ENCODE results near the gene FAM89B.

FAM89B gene

GRCh38 chr11:65549096-65549495, 23.2 kb upstream of the FAM89B start:
- no peak overlapping the region for H3K4me3 ChIP-seq (ENCODE audit: low read depth, low read length)
- no peak for TF ChIP-seq CTCF (IDR thresholded peaks at IDR 0.05; ENCODE audit: low read depth, low read length)

GRCh38 chr11:65551572-65552387, 20.6 kb upstream of the FAM89B start:
- TF ChIP-seq CTCF (IDR thresholded peaks at IDR 0.05; ENCODE audit: low read depth, low read length): no peak

GRCh38 chr11:65552388-65552951, 19.9 kb upstream of the FAM89B start:
- H3K4me3 ChIP-seq (ENCODE audit: low read depth, low read length): no peak overlapping the region
- no peak for TF ChIP-seq CTCF (IDR thresholded peaks at IDR 0.05; ENCODE audit: low read depth, low read length)

More at GRCh38 chr11:65551572-65552387, 20.6 kb upstream of the FAM89B start:
- H3K4me3 ChIP-seq (ENCODE audit: low read depth, low read length): no peak overlapping the region

GRCh38 chr11:65553301-65554001, 18.9 kb upstream of the FAM89B start:
- no peak overlapping the region for H3K4me3 ChIP-seq (ENCODE audit: low read depth, low read length)
- no peak for TF ChIP-seq CTCF (IDR thresholded peaks at IDR 0.05; ENCODE audit: low read depth, low read length)

- TF ChIP-seq CTCF (IDR thresholded peaks at IDR 0.05; ENCODE audit: low read depth, low read length): no peak
- H3K4me3 ChIP-seq (ENCODE audit: low read depth, low read length): no peak overlapping the region
These were observed 18.1 kb upstream of the FAM89B start for GRCh38 chr11:65554057-65554818.

- H3K4me3 ChIP-seq (ENCODE audit: low read depth, low read length): no peak overlapping the region
- no peak for TF ChIP-seq CTCF (IDR thresholded peaks at IDR 0.05; ENCODE audit: low read depth, low read length)
These were observed 17.4 kb upstream of the FAM89B start for GRCh38 chr11:65554842-65555430.
